ENCODE results near the gene KIFC3.
A peak's percentile ranks its signal among the peaks of the same experiment; 100 is the strongest.

The KIFC3 gene

GRCh38 chr16:57761957-57762356 is 40.3 kb downstream of the KIFC3 start:
- ChIA-PET CTCF (interaction anchor here (3.0 kb wide), 1 partner anchor 102 kb away, joined by 14 read pairs; no protein-coding TSS in a partner anchor), POLR2A (interaction anchor here (1.6 kb wide), 1 partner anchor 26 kb away, joined by 5 read pairs; the partner anchor contains the start of gene KATNB1)
- no peak overlapping the region for H3K4me3 ChIP-seq (ENCODE audit: low read depth, low read length)
- no peaks in the 10 kb centered on the region for H3K9me3 ChIP-seq (ENCODE audit: control insufficient read depth, insufficient read depth, low read depth, low read length)
- no peak overlapping the region for H3K27ac ChIP-seq (ENCODE audit: extremely low read depth, low read depth, low read length)
- peaks cover 4% of the 10 kb centered on the region for H3K4me1 ChIP-seq (ENCODE audit: control insufficient read depth, insufficient read depth, low read length)
- peaks cover 0 to 35% of the 10 kb centered on the region in 2 experiments; a peak in 1 of 3 replicates for H3K36me3 ChIP-seq (ENCODE audit: control insufficient read depth in 2 of 2, insufficient read depth in 1 of 2, low read length in 2 of 2)
- TF ChIP-seq ZSCAN30 (tag by site-specific recombination; IDR thresholded peaks at IDR 0.05) (no peak), ZNF148 (tag by site-specific recombination; IDR thresholded peaks at IDR 0.05; ENCODE audit: borderline replicate concordance) (no peak), ZNF335 (tag by site-specific recombination; conservative IDR thresholded peaks at IDR 0.05) (no peak), PRDM10 (tag by site-specific recombination; IDR thresholded peaks at IDR 0.05) (no peak), TCF7L2 (IDR thresholded peaks at IDR 0.05; ENCODE audit: borderline replicate concordance, low read depth, low read length) (no peak), ZNF548 (tag by site-specific recombination; IDR thresholded peaks at IDR 0.05) (no peak), ZNF132 (tag by site-specific recombination; IDR thresholded peaks at IDR 0.05; ENCODE audit: borderline replicate concordance) (no peak), ZFP37 (tag by site-specific recombination; IDR thresholded peaks at IDR 0.05) (no peak), ZNF623 (tag by site-specific recombination; IDR thresholded peaks at IDR 0.05) (no peak), ZNF658 (tag by site-specific recombination; IDR thresholded peaks at IDR 0.05) (no peak), ZNF157 (tag by site-specific recombination; IDR thresholded peaks at IDR 0.05) (no peak), ZBTB21 (tag by site-specific recombination; IDR thresholded peaks at IDR 0.05) (no peak)

- Histone ChIP-seq H3K4me1 (ENCODE audit: control insufficient read depth, insufficient read depth, low read length) (peaks cover 4% of the 10 kb centered on the region), H3K27ac (ENCODE audit: extremely low read depth, low read depth, low read length) (no peak overlapping the region), H3K4me3 (ENCODE audit: low read depth, low read length) (no peak overlapping the region), H3K36me3 (ENCODE audit: control insufficient read depth in 2 of 2, insufficient read depth in 1 of 2, low read length in 2 of 2) (peaks cover 0 to 42% of the 10 kb centered on the region in 2 experiments; a peak in 1 of 3 replicates), H3K9me3 (ENCODE audit: control insufficient read depth, insufficient read depth, low read depth, low read length) (no peaks in the 10 kb centered on the region)
- ChIA-PET POLR2A (interaction anchor here (0.5 to 1.6 kb wide), 2 partner anchors 25 to 47 kb away, joined by 3 to 5 read pairs; partner anchors contain the start of gene KATNB1), CTCF (interaction anchor here (3.0 kb wide), 1 partner anchor 103 kb away, joined by 14 read pairs; no protein-coding TSS in a partner anchor)
- 0 out of 2 replicates have a peak, but pooled peaks have one; percentile 13 for TF ChIP-seq HIC1 (tag by site-specific recombination; IDR thresholded peaks at IDR 0.05)
- no peak for TF ChIP-seq ZNF645 (tag by site-specific recombination; IDR thresholded peaks at IDR 0.05)
Observed at GRCh38 chr16:57761301-57761700, 41.0 kb downstream of the KIFC3 start.
